Astrocyte (in vitro differentiated cells and primary cell): ENCODE results near the gene APOC4. TPM values are rescaled to one million over a fixed set of nuclear protein-coding genes. Genes with fewer than 3 reads are reported as not detected.

ENCODE experiments used
- DNase-seq: peaks from one replicate; pipeline ENCODE4 v3.0.0-alpha.2; 2010; ENCODE audit warnings: low read depth
- FAIRE-seq: peaks from 2 replicates; lab custom pipeline; 2011; peaks lifted over from hg19 to GRCh38; lab: Jason Lieb, UNC
- H2AFZ ChIP-seq: 2 replicates; pipeline ENCODE4 v1.6.0; 2012; ENCODE audit warnings: low read depth, low read length, inconsistent platforms
- H3K27ac ChIP-seq: 2 replicates; pipeline ENCODE4 v1.5.1; 2011; ENCODE audit warnings: low read depth, low read length, inconsistent platforms
- H3K27me3 ChIP-seq: 2 replicates; pipeline ENCODE4 v1.6.0; 2011; ENCODE audit warnings: low read length, inconsistent platforms; ENCODE audit not compliant: insufficient read depth
- H3K36me3 ChIP-seq: 2 replicates; pipeline ENCODE4 v1.5.1; 2011; ENCODE audit warnings: low read length, inconsistent platforms; ENCODE audit not compliant: insufficient read depth
- H3K4me1 ChIP-seq: 2 replicates; pipeline ENCODE4 v1.5.1; 2011; ENCODE audit warnings: low read length, inconsistent platforms; ENCODE audit not compliant: insufficient read depth
- H3K4me2 ChIP-seq: 2 replicates; pipeline ENCODE4 v1.6.0; 2012; ENCODE audit warnings: low read length, inconsistent platforms
- H3K4me3 ChIP-seq: 2 replicates; pipeline ENCODE4 v1.5.1; 2011; ENCODE audit warnings: low read depth, mild to moderate bottlenecking, low read length, inconsistent platforms; ENCODE audit not compliant: insufficient read depth
- H3K79me2 ChIP-seq: 2 replicates; pipeline ENCODE4 v1.6.0; 2012; ENCODE audit warnings: mild to moderate bottlenecking, low read length, inconsistent platforms; ENCODE audit not compliant: insufficient read depth
- H3K9ac ChIP-seq: 2 replicates; pipeline ENCODE4 v1.6.0; 2012; ENCODE audit warnings: mild to moderate bottlenecking, low read length, inconsistent platforms
- H3K9me3 ChIP-seq: 2 replicates; pipeline ENCODE4 v1.5.1; 2012; ENCODE audit warnings: low read depth, mild to moderate bottlenecking, low read length, inconsistent platforms; ENCODE audit not compliant: insufficient read depth
- H4K20me1 ChIP-seq: 2 replicates; pipeline ENCODE4 v1.6.0; 2012; ENCODE audit warnings: low read length, inconsistent platforms; ENCODE audit not compliant: insufficient read depth
- H3K27ac Mint-ChIP-seq: one replicate; pipeline ENCODE4 v1.8.0; 2021; ENCODE audit warnings: mild to moderate bottlenecking, mixed read lengths; ENCODE audit not compliant: unreplicated experiment
- H3K27me3 Mint-ChIP-seq: one replicate; pipeline ENCODE4 v1.8.0; 2021; ENCODE audit warnings: low read depth, mixed read lengths; ENCODE audit not compliant: unreplicated experiment
- H3K36me3 Mint-ChIP-seq: one replicate; pipeline ENCODE4 v1.8.0; 2021; ENCODE audit warnings: low read depth, mixed read lengths; ENCODE audit not compliant: unreplicated experiment
- H3K4me1 Mint-ChIP-seq: one replicate; pipeline ENCODE4 v1.8.0; 2021; ENCODE audit warnings: low read depth, mixed read lengths; ENCODE audit not compliant: unreplicated experiment
- H3K4me3 Mint-ChIP-seq: one replicate; pipeline ENCODE4 v1.8.0; 2021; ENCODE audit warnings: mild to moderate bottlenecking, moderate library complexity, mixed read lengths; ENCODE audit not compliant: unreplicated experiment
- H3K9me3 Mint-ChIP-seq: one replicate; pipeline ENCODE4 v1.8.0; 2021; ENCODE audit warnings: mild to moderate bottlenecking, mixed read lengths; ENCODE audit not compliant: unreplicated experiment
- EZH2 ChIP-seq: IDR thresholded peaks from 2 replicates; pipeline ENCODE4 v1.6.1; 2012; ENCODE audit warnings: mild to moderate bottlenecking, low read length, inconsistent platforms; ENCODE audit not compliant: insufficient read depth
- total RNA-seq: library from RNA; stranded (reverse); gene quantifications from 2 replicates; pipeline ENCODE4 v1.2.1, GENCODE V29; 2021
- TF ChIP-seq, protein P1 (sequence below): IDR thresholded peaks from 2 replicates; pipeline ENCODE4 v1.5.1; 2011; ENCODE audit warnings: low read depth, mild to moderate bottlenecking, inconsistent platforms, low read length, moderate library complexity; ENCODE audit not compliant: insufficient read depth

The APOC4 gene
- total RNA-seq, 1 donor from 2014 or later, result not detected

DNA sequence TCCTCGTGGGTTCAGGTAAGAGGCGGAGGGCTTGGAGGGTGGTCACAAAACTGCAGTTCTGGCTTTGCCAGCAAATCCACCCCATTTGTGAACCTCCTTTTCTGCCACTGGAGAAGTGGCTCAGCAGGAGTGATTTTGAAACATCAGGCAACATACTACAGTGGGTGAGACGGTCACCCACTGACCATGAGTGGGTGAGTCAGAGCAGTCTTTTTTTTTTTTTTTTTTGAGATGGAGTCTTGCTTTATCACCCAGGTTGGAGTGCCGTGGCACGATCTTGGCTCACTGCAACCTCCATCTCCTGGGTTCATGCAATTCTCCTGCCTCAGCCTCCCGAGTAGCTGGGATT, 48.0 kb upstream of the APOC4 start:
- H3K36me3 ChIP-seq, result peaks cover 19% of the 10 kb centered on the region
- H3K4me2 ChIP-seq, result no peak overlapping the region
- H3K9me3 ChIP-seq, result no peaks in the 10 kb centered on the region
- H3K27me3 ChIP-seq, result no peaks in the 10 kb centered on the region
- Mint-ChIP-seq H3K36me3 (peaks cover 23% of the 10 kb centered on the region), H3K4me3 (no peak overlapping the region), H3K9me3 (no peaks in the 10 kb centered on the region), H3K27ac (no peak overlapping the region), H3K27me3 (no peaks in the 10 kb centered on the region), H3K4me1 (peaks cover 26% of the 10 kb centered on the region)
- H3K4me3 ChIP-seq, result no peak overlapping the region
- peaks cover 49% of the 10 kb centered on the region for H4K20me1 ChIP-seq
- H3K4me1 ChIP-seq, result peaks cover 23% of the 10 kb centered on the region
- H2AFZ ChIP-seq, result no peak overlapping the region
- DNase-seq, result no peak
- TF ChIP-seq EZH2, result no peak
- TF ChIP-seq, protein P1, sequence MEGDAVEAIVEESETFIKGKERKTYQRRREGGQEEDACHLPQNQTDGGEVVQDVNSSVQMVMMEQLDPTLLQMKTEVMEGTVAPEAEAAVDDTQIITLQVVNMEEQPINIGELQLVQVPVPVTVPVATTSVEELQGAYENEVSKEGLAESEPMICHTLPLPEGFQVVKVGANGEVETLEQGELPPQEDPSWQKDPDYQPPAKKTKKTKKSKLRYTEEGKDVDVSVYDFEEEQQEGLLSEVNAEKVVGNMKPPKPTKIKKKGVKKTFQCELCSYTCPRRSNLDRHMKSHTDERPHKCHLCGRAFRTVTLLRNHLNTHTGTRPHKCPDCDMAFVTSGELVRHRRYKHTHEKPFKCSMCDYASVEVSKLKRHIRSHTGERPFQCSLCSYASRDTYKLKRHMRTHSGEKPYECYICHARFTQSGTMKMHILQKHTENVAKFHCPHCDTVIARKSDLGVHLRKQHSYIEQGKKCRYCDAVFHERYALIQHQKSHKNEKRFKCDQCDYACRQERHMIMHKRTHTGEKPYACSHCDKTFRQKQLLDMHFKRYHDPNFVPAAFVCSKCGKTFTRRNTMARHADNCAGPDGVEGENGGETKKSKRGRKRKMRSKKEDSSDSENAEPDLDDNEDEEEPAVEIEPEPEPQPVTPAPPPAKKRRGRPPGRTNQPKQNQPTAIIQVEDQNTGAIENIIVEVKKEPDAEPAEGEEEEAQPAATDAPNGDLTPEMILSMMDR, result no peak
- peaks cover 58% of the 10 kb centered on the region for H3K79me2 ChIP-seq
- FAIRE-seq, result no peak
- no peak overlapping the region for H3K9ac ChIP-seq
- no peak overlapping the region for H3K27ac ChIP-seq

DNA sequence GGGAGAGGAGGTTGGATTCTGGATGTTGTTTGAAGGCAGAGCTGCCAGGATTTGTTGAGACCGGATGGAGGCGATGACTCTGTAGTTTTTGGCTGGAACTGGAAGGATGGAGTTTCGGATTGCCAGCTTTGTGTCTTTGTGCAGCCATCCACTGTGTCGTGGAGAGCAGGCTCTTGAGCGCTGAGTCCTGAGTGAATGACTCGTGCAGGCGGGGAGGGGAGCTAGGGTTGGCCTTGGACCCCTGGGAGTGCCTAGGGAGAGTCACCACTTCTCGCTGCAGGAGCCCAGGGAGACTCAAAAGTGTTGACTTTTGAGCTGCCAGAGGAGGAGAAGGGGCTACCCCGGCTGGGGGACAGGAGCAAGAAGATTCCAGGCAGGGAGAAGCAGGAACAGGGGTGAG, 47.1 kb upstream of the APOC4 start:
- H4K20me1 ChIP-seq, result peaks cover 52% of the 10 kb centered on the region
- FAIRE-seq (no peak), DNase-seq (no peak)
- no peak overlapping the region for H2AFZ ChIP-seq
- H3K9me3 ChIP-seq, result no peaks in the 10 kb centered on the region
- Mint-ChIP-seq H3K36me3 (peaks cover 23% of the 10 kb centered on the region), H3K4me3 (peak overlapping the region; percentile 70), H3K4me1 (peaks cover 24% of the 10 kb centered on the region), H3K27ac (no peak overlapping the region), H3K27me3 (no peaks in the 10 kb centered on the region), H3K9me3 (no peaks in the 10 kb centered on the region)
- TF ChIP-seq EZH2, result no peak
- TF ChIP-seq, protein P1, result no peak
- peaks cover 58% of the 10 kb centered on the region for H3K79me2 ChIP-seq
- H3K27me3 ChIP-seq, result no peaks in the 10 kb centered on the region
- H3K4me3 ChIP-seq, result no peak overlapping the region
- H3K36me3 ChIP-seq, result peaks cover 20% of the 10 kb centered on the region
- H3K9ac ChIP-seq, result no peak overlapping the region
- H3K4me2 ChIP-seq, result no peak overlapping the region
- peaks cover 20% of the 10 kb centered on the region for H3K4me1 ChIP-seq
- no peak overlapping the region for H3K27ac ChIP-seq

DNA sequence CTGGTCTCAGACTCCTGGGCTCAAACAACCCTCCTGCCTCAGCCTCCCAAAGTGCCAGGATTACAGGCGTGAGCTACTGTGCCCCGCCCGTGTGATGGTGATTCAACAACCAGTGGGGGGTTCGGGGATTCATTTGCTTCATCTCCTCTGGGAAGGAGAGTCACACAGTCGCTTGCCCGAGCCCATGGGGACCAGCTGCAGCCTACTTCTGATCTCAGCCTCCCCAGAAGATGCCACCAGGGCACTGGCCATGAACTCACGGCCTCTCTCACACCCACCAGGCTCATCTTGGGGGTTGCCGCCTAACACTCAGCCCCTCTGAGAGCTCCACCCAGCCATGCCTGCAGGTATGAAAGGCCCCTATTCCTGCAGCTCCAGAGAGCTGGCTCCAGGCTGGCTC, 44.2 kb upstream of the APOC4 start:
- Mint-ChIP-seq H3K27me3 (no peaks in the 10 kb centered on the region), H3K9me3 (no peaks in the 10 kb centered on the region), H3K27ac (no peak overlapping the region), H3K4me3 (no peak overlapping the region), H3K4me1 (peaks cover 9% of the 10 kb centered on the region), H3K36me3 (peaks cover 27% of the 10 kb centered on the region)
- H3K4me2 ChIP-seq, result no peak overlapping the region
- no peak overlapping the region for H3K4me3 ChIP-seq
- TF ChIP-seq, protein P1, result no peak
- TF ChIP-seq EZH2, result no peak
- H3K36me3 ChIP-seq, result peaks cover 28% of the 10 kb centered on the region
- no peak overlapping the region for H3K9ac ChIP-seq
- no peaks in the 10 kb centered on the region for H3K9me3 ChIP-seq
- H3K4me1 ChIP-seq, result peaks cover 2% of the 10 kb centered on the region
- no peaks in the 10 kb centered on the region for H3K27me3 ChIP-seq
- no peak for DNase-seq
- H4K20me1 ChIP-seq, result peaks cover 54% of the 10 kb centered on the region
- H2AFZ ChIP-seq, result no peak overlapping the region
- peaks cover 39% of the 10 kb centered on the region for H3K79me2 ChIP-seq
- H3K27ac ChIP-seq, result no peak overlapping the region
- FAIRE-seq, result no peak
